KBM-7 (cell line): ENCODE measurements around the gene HCN1.
"Not testable (repeated sequence)": the region's sequence is repeated elsewhere in the genome, so short reads cannot be mapped to it uniquely, and the experiment has no call there.

Experiments
- DNase-seq: peaks from one replicate; pipeline ENCODE4 v3.0.0-alpha.2; 2015
- in situ Hi-C: fragments of 300-500 bp; cut with MboI; formaldehyde crosslinking; loops from 2 replicates; pipeline ENCODE4 v1.14.3; 2020; ENCODE audit warnings: low sequenced_read_pairs, low pct_unique_long_range_greater_than_20kb, mixed read lengths

Gene HCN1

GRCh38 chr5:45371423-45371822 lies 324.8 kb downstream of the HCN1 start:
- in situ Hi-C loops, result not testable (repeated sequence)

GRCh38 chr5:45355189-45355992 lies 340.8 kb downstream of the HCN1 start:
- in situ Hi-C loops, result no loop called here
- no peak for DNase-seq

More at GRCh38 chr5:45371423-45371822, 324.8 kb downstream of the HCN1 start:
- DNase-seq, result not testable (repeated sequence)

GRCh38 chr5:45336464-45336863 lies 359.7 kb downstream of the HCN1 start:
- in situ Hi-C loops, result no loop called here
- no peak for DNase-seq

GRCh38 chr5:45335978-45336377 lies 360.2 kb downstream of the HCN1 start:
- in situ Hi-C loops, result no loop called here
- DNase-seq, result no peak

- no peak for DNase-seq
- in situ Hi-C loops, result no loop called here
Observed at GRCh38 chr5:45335346-45335745, 360.8 kb downstream of the HCN1 start.

- in situ Hi-C loops, result no loop called here
- no peak for DNase-seq
Observed at GRCh38 chr5:45334939-45335338, 361.2 kb downstream of the HCN1 start.

GRCh38 chr5:45312627-45313026 lies 383.6 kb downstream of the HCN1 start:
- DNase-seq, in situ Hi-C loops: not testable (repeated sequence)

GRCh38 chr5:45295231-45295630 lies 400.9 kb downstream of the HCN1 start:
- DNase-seq, result no peak
- in situ Hi-C loops, result no loop called here

GRCh38 chr5:45288746-45289145 lies 407.4 kb downstream of the HCN1 start:
- DNase-seq, result no peak
- in situ Hi-C loops, result no loop called here

GRCh38 chr5:45284436-45284835 lies 411.7 kb downstream of the HCN1 start:
- no peak for DNase-seq
- in situ Hi-C loops, result no loop called here

GRCh38 chr5:45281081-45281480 lies 415.1 kb downstream of the HCN1 start:
- in situ Hi-C loops, result no loop called here
- DNase-seq, result peak; percentile 15

- no peak for DNase-seq
- in situ Hi-C loops, result no loop called here
Observed at GRCh38 chr5:45279109-45279508, 417.1 kb downstream of the HCN1 start.

- in situ Hi-C loops, result no loop called here
- no peak for DNase-seq
Observed at GRCh38 chr5:45277860-45278259, 418.3 kb downstream of the HCN1 start.

GRCh38 chr5:45274241-45274640 lies 421.9 kb downstream of the HCN1 start:
- in situ Hi-C loops, result no loop called here
- DNase-seq, result no peak

- no peak for DNase-seq
- in situ Hi-C loops, result no loop called here
Observed at GRCh38 chr5:45271626-45272025, 424.6 kb downstream of the HCN1 start.

GRCh38 chr5:45264447-45264846 lies 431.7 kb downstream of the HCN1 start:
- in situ Hi-C loops, result no loop called here
- DNase-seq, result no peak

- in situ Hi-C loops, result no loop called here
- no peak for DNase-seq
Observed at GRCh38 chr5:45262061-45262590, 434.1 kb downstream of the HCN1 start.

GRCh38 chr5:45261125-45261524 lies 435.1 kb downstream of the HCN1 start:
- DNase-seq, result no peak
- in situ Hi-C loops, result no loop called here

- no peak for DNase-seq
- in situ Hi-C loops, result no loop called here
Observed at GRCh38 chr5:45260292-45260691, 435.9 kb downstream of the HCN1 start.

GRCh38 chr5:45252978-45253377 lies 443.2 kb downstream of the HCN1 start:
- no peak for DNase-seq
- in situ Hi-C loops, result no loop called here

- no peak for DNase-seq
- in situ Hi-C loops, result no loop called here
Observed at GRCh38 chr5:45252541-45252940, 443.6 kb downstream of the HCN1 start.
